Measurements from ENCODE around the gene CLEC17A. TPM values are rescaled to one million over a fixed set of nuclear protein-coding genes. Genes with fewer than 3 reads are reported as not detected.
"Not testable (repeated sequence)": the region's sequence is repeated elsewhere in the genome, so short reads cannot be mapped to it uniquely, and the experiment has no call there.

The CLEC17A gene
- total RNA-seq, 1 donor = 1.6 TPM

- Histone ChIP-seq H3K9me3 (ENCODE audit: low read depth, low read length) (no peaks in the 10 kb centered on the region), H3K27me3 (ENCODE audit: insufficient read depth, low read length) (no peaks in the 10 kb centered on the region), H3K4me3 (ENCODE audit: low read length) (no peak overlapping the region), H3K4me1 (ENCODE audit: insufficient read depth, low read length) (peaks cover 46% of the 10 kb centered on the region)
Measured at GRCh38 chr19:14553939-14554243, 29.0 kb upstream of the CLEC17A start.

GRCh38 chr19:14554382-14554812, 28.5 kb upstream of the CLEC17A start:
- Histone ChIP-seq H3K4me3 (ENCODE audit: low read length) (no peak overlapping the region), H3K4me1 (ENCODE audit: insufficient read depth, low read length) (peaks cover 46% of the 10 kb centered on the region), H3K9me3 (ENCODE audit: low read depth, low read length) (no peaks in the 10 kb centered on the region), H3K27me3 (ENCODE audit: insufficient read depth, low read length) (no peaks in the 10 kb centered on the region)

- H3K4me3 ChIP-seq (ENCODE audit: low read length) = no peak overlapping the region
Measured at GRCh38 chr19:14555918-14556661, 26.8 kb upstream of the CLEC17A start.

GRCh38 chr19:14556662-14557188, 26.2 kb upstream of the CLEC17A start:
- Histone ChIP-seq H3K4me1 (ENCODE audit: insufficient read depth, low read length) (peaks cover 28% of the 10 kb centered on the region), H3K27me3 (ENCODE audit: insufficient read depth, low read length) (no peaks in the 10 kb centered on the region), H3K9me3 (ENCODE audit: low read depth, low read length) (no peaks in the 10 kb centered on the region), H3K4me3 (ENCODE audit: low read length) (no peak overlapping the region)

More at GRCh38 chr19:14555918-14556661, 26.8 kb upstream of the CLEC17A start:
- Histone ChIP-seq H3K4me1 (ENCODE audit: insufficient read depth, low read length) (peaks cover 34% of the 10 kb centered on the region), H3K9me3 (ENCODE audit: low read depth, low read length) (no peaks in the 10 kb centered on the region), H3K27me3 (ENCODE audit: insufficient read depth, low read length) (no peaks in the 10 kb centered on the region)

- Histone ChIP-seq H3K27me3 (ENCODE audit: insufficient read depth, low read length) (no peaks in the 10 kb centered on the region), H3K4me1 (ENCODE audit: insufficient read depth, low read length) (peaks cover 17% of the 10 kb centered on the region), H3K9me3 (ENCODE audit: low read depth, low read length) (no peaks in the 10 kb centered on the region), H3K4me3 (ENCODE audit: low read length) (no peak overlapping the region)
Measured at GRCh38 chr19:14558370-14559066, 24.4 kb upstream of the CLEC17A start.

GRCh38 chr19:14559916-14560775, 22.7 kb upstream of the CLEC17A start:
- Histone ChIP-seq H3K4me3 (ENCODE audit: low read length) (no peak overlapping the region), H3K27me3 (ENCODE audit: insufficient read depth, low read length) (no peaks in the 10 kb centered on the region), H3K9me3 (ENCODE audit: low read depth, low read length) (no peaks in the 10 kb centered on the region), H3K4me1 (ENCODE audit: insufficient read depth, low read length) (peaks cover 20% of the 10 kb centered on the region)

- H3K4me1 ChIP-seq (ENCODE audit: insufficient read depth, low read length) = peaks cover 19% of the 10 kb centered on the region
- no peaks in the 10 kb centered on the region for H3K9me3 ChIP-seq (ENCODE audit: low read depth, low read length)
- H3K4me3 ChIP-seq (ENCODE audit: low read length) = no peak overlapping the region
- H3K27me3 ChIP-seq (ENCODE audit: insufficient read depth, low read length) = no peaks in the 10 kb centered on the region
Measured at GRCh38 chr19:14560776-14561108, 22.1 kb upstream of the CLEC17A start.

GRCh38 chr19:14561249-14561648, 21.6 kb upstream of the CLEC17A start:
- H3K4me1 ChIP-seq (ENCODE audit: insufficient read depth, low read length) = peaks cover 14% of the 10 kb centered on the region
- no peaks in the 10 kb centered on the region for H3K9me3 ChIP-seq (ENCODE audit: low read depth, low read length)
- no peak overlapping the region for H3K4me3 ChIP-seq (ENCODE audit: low read length)
- no peaks in the 10 kb centered on the region for H3K27me3 ChIP-seq (ENCODE audit: insufficient read depth, low read length)

- H3K4me3 ChIP-seq (ENCODE audit: low read length) = no peak overlapping the region
- peaks cover 9% of the 10 kb centered on the region for H3K4me1 ChIP-seq (ENCODE audit: insufficient read depth, low read length)
- H3K27me3 ChIP-seq (ENCODE audit: insufficient read depth, low read length) = no peaks in the 10 kb centered on the region
- H3K9me3 ChIP-seq (ENCODE audit: low read depth, low read length) = no peaks in the 10 kb centered on the region
Measured at GRCh38 chr19:14561847-14562351, 21.0 kb upstream of the CLEC17A start.

- no peaks in the 10 kb centered on the region for H3K27me3 ChIP-seq (ENCODE audit: insufficient read depth, low read length)
- H3K4me3 ChIP-seq (ENCODE audit: low read length) = no peak overlapping the region
- H3K9me3 ChIP-seq (ENCODE audit: low read depth, low read length) = no peaks in the 10 kb centered on the region
- H3K4me1 ChIP-seq (ENCODE audit: insufficient read depth, low read length) = peaks cover 13% of the 10 kb centered on the region
Measured at GRCh38 chr19:14562660-14563589, 20.0 kb upstream of the CLEC17A start.

GRCh38 chr19:14563590-14563926, 19.3 kb upstream of the CLEC17A start:
- Histone ChIP-seq H3K4me3 (ENCODE audit: low read length) (no peak overlapping the region), H3K9me3 (ENCODE audit: low read depth, low read length) (no peaks in the 10 kb centered on the region), H3K4me1 (ENCODE audit: insufficient read depth, low read length) (peaks cover 10% of the 10 kb centered on the region), H3K27me3 (ENCODE audit: insufficient read depth, low read length) (no peaks in the 10 kb centered on the region)

GRCh38 chr19:14563989-14564651, 18.8 kb upstream of the CLEC17A start:
- no peak overlapping the region for H3K4me3 ChIP-seq (ENCODE audit: low read length)

GRCh38 chr19:14564652-14565297, 18.1 kb upstream of the CLEC17A start:
- not testable (repeated sequence) for H3K4me1 ChIP-seq (ENCODE audit: insufficient read depth, low read length); H3K4me3 ChIP-seq (ENCODE audit: low read length); H3K27me3 ChIP-seq (ENCODE audit: insufficient read depth, low read length); H3K9me3 ChIP-seq (ENCODE audit: low read depth, low read length)

More at GRCh38 chr19:14563989-14564651, 18.8 kb upstream of the CLEC17A start:
- Histone ChIP-seq H3K27me3 (ENCODE audit: insufficient read depth, low read length) (no peaks in the 10 kb centered on the region), H3K4me1 (ENCODE audit: insufficient read depth, low read length) (peaks cover 10% of the 10 kb centered on the region), H3K9me3 (ENCODE audit: low read depth, low read length) (no peaks in the 10 kb centered on the region)
